ENCODE results near the gene ACIN1. TPM values are rescaled to one million over a fixed set of nuclear protein-coding genes. Genes with fewer than 3 reads are reported as not detected.

ACIN1 gene
- total and polyA plus RNA-seq, 2 donors (not counting 1 experiment from before 2014, with no cell fraction given), result 75.1 to 94.0 TPM

- no peak overlapping the region for H3K27ac ChIP-seq (ENCODE audit: insufficient read depth, low read length)
Measured at GRCh38 chr14:23013054-23013748, 81.7 kb downstream of the ACIN1 start.

GRCh38 chr14:23009939-23010726 lies 84.8 kb downstream of the ACIN1 start, which contains the start of gene C14orf93:
TSS of gene C14orf93 (minus strand) at chr14:23010143. CDS start at chr14:22999023, 11,120 bp downstream.
- Histone ChIP-seq H2AFZ (ENCODE audit: low read length) (peak within 1 kb of the TSS; percentile 69), H3K36me3 (ENCODE audit: control insufficient read depth, insufficient read depth, low read length) (no peaks in the 10 kb centered on the region), H4K20me1 (ENCODE audit: control insufficient read depth, extremely low read depth, insufficient read depth, low read length) (no peaks in the 10 kb centered on the region), H3K79me2 (ENCODE audit: control insufficient read depth, insufficient read depth, low read length) (no peaks in the 10 kb centered on the region), H3K9ac (ENCODE audit: insufficient read depth, low read length) (peak within 1 kb of the TSS; percentile 45), H3K27ac (ENCODE audit: insufficient read depth, low read length) (peak within 1 kb of the TSS; percentile 46), H3K4me2 (ENCODE audit: extremely low read depth, insufficient read depth, low read length) (peak within 1 kb of the TSS; percentile 74), H3K27me3 (ENCODE audit: control insufficient read depth, insufficient read depth, low read length) (no peaks in the 10 kb centered on the region), H3K4me1 (ENCODE audit: control insufficient read depth, extremely low read depth, insufficient read depth, low read length) (peaks cover 6% of the 10 kb centered on the region), H3K9me3 (ENCODE audit: control insufficient read depth, insufficient read depth, low read depth, low read length) (no peaks in the 10 kb centered on the region), H3K4me3 (replicated peaks in 1 of 4; ENCODE audit: control extremely low read depth in 1 of 4, insufficient read depth in 1 of 4, low read depth in 3 of 4, low read length in 4 of 4) (peak within 1 kb of the TSS; percentile 50 to 73 (median 52))
- peak; percentile 51 to 58 for DNase-seq (ENCODE audit: low read depth in 2 of 2)
- TF ChIP-seq CTCF (conservative IDR thresholded peaks at IDR 0.05 in 1 of 2, IDR thresholded peaks at IDR 0.05 in 1 of 2; ENCODE audit: low read depth in 1 of 2, low read length in 2 of 2), result no peak

More at GRCh38 chr14:23013054-23013748, 81.7 kb downstream of the ACIN1 start:
- H3K27me3 ChIP-seq (ENCODE audit: control insufficient read depth, insufficient read depth, low read length), result no peaks in the 10 kb centered on the region
- no peaks in the 10 kb centered on the region for H3K9me3 ChIP-seq (ENCODE audit: control insufficient read depth, insufficient read depth, low read depth, low read length)
- no peaks in the 10 kb centered on the region for H3K79me2 ChIP-seq (ENCODE audit: control insufficient read depth, insufficient read depth, low read length)
- no peaks in the 10 kb centered on the region for H4K20me1 ChIP-seq (ENCODE audit: control insufficient read depth, extremely low read depth, insufficient read depth, low read length)
- no peaks in the 10 kb centered on the region for H3K36me3 ChIP-seq (ENCODE audit: control insufficient read depth, insufficient read depth, low read length)
- H3K9ac ChIP-seq (ENCODE audit: insufficient read depth, low read length), result no peak overlapping the region
- no peak overlapping the region for H3K4me3 ChIP-seq (replicated peaks in 1 of 4; ENCODE audit: control extremely low read depth in 1 of 4, insufficient read depth in 1 of 4, low read depth in 3 of 4, low read length in 4 of 4)
- H3K4me1 ChIP-seq (ENCODE audit: control insufficient read depth, extremely low read depth, insufficient read depth, low read length), result peaks cover 2% of the 10 kb centered on the region
- H2AFZ ChIP-seq (ENCODE audit: low read length), result peak overlapping the region; percentile 15
- DNase-seq (ENCODE audit: low read depth in 2 of 2), result no peak
- H3K4me2 ChIP-seq (ENCODE audit: extremely low read depth, insufficient read depth, low read length), result no peak overlapping the region
- TF ChIP-seq EZH2 (IDR thresholded peaks at IDR 0.05; ENCODE audit: low read length, missing control alignments) (no peak), CTCF (conservative IDR thresholded peaks at IDR 0.05 in 1 of 2, IDR thresholded peaks at IDR 0.05 in 1 of 2; ENCODE audit: low read depth in 1 of 2, low read length in 2 of 2) (no peak)

GRCh38 chr14:23009483-23009938 lies 85.4 kb downstream of the ACIN1 start:
- no peaks in the 10 kb centered on the region for H3K79me2 ChIP-seq (ENCODE audit: control insufficient read depth, insufficient read depth, low read length)
- H3K27ac ChIP-seq (ENCODE audit: insufficient read depth, low read length), result peak overlapping the region; percentile 34
- DNase-seq (ENCODE audit: low read depth in 2 of 2), result no peak
- H2AFZ ChIP-seq (ENCODE audit: low read length), result peak overlapping the region; percentile 69
- no peaks in the 10 kb centered on the region for H3K27me3 ChIP-seq (ENCODE audit: control insufficient read depth, insufficient read depth, low read length)
- no peaks in the 10 kb centered on the region for H3K9me3 ChIP-seq (ENCODE audit: control insufficient read depth, insufficient read depth, low read depth, low read length)
- peak overlapping the region; percentile 74 for H3K4me2 ChIP-seq (ENCODE audit: extremely low read depth, insufficient read depth, low read length)
- peak overlapping the region; percentile 50 to 73 (median 52) for H3K4me3 ChIP-seq (replicated peaks in 1 of 4; ENCODE audit: control extremely low read depth in 1 of 4, insufficient read depth in 1 of 4, low read depth in 3 of 4, low read length in 4 of 4)
- no peaks in the 10 kb centered on the region for H4K20me1 ChIP-seq (ENCODE audit: control insufficient read depth, extremely low read depth, insufficient read depth, low read length)
- H3K9ac ChIP-seq (ENCODE audit: insufficient read depth, low read length), result peak overlapping the region; percentile 45
- H3K36me3 ChIP-seq (ENCODE audit: control insufficient read depth, insufficient read depth, low read length), result no peaks in the 10 kb centered on the region
- H3K4me1 ChIP-seq (ENCODE audit: control insufficient read depth, extremely low read depth, insufficient read depth, low read length), result peaks cover 6% of the 10 kb centered on the region
- TF ChIP-seq EZH2 (IDR thresholded peaks at IDR 0.05; ENCODE audit: low read length, missing control alignments) (no peak), CTCF (conservative IDR thresholded peaks at IDR 0.05 in 1 of 2, IDR thresholded peaks at IDR 0.05 in 1 of 2; ENCODE audit: low read depth in 1 of 2, low read length in 2 of 2) (no peak)

Data from fibroblast of lung (primary cell).